NB4 (cell line): ENCODE results near the gene PNMT.

Experiments used
- CTCF ChIP-seq: IDR thresholded peaks from one replicate; pipeline ENCODE4 v1.5.1; 2012; ENCODE audit warnings: low read depth, low read length
- MAX ChIP-seq: IDR thresholded peaks from 2 replicates; pipeline ENCODE4 v1.6.1; 2011; ENCODE audit warnings: low read depth, low read length
- POLR2A ChIP-seq: IDR thresholded peaks from 2 replicates; pipeline ENCODE4 v1.6.1; 2011; ENCODE audit warnings: mild to moderate bottlenecking; ENCODE audit not compliant: insufficient read length; ENCODE audit errors: extremely low read depth

- no peak for TF ChIP-seq CTCF
- TF ChIP-seq POLR2A = no peak
- TF ChIP-seq MAX = no peak
These were observed 49.1 kb upstream of the PNMT start for GRCh38 chr17:39618956-39619785.
